GM19463 (cell line): Measurements from ENCODE around the gene LTBP2.

Source experiments
- ATAC-seq: cut with Tn5 transposase; IDR thresholded peaks from one replicate; pipeline ENCODE4 v1.9.1; 2021; ENCODE audit warnings: mild to moderate bottlenecking, moderate library complexity; ENCODE audit not compliant: unreplicated experiment

LTBP2 gene

DNA sequence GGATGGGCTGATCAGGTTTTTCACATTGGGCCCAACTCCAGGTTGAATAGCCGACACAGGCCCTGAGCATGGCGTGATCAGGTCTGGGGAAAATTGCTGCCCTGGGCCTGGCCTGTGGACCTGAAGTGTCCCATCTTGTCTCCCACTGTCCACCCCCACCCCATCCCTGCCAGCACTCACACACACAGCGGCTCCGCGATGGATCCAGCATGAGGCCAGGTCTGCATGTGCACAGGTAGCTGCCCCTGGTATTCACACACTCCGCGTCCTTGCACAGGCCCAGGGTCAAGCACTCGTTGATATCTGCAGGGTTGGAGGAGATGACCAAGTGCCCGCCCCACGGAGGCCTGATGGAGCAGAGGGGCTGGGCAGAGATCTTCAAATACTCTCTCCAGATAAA lies 79.8 kb downstream of the LTBP2 start:
- ATAC-seq: no peak

DNA sequence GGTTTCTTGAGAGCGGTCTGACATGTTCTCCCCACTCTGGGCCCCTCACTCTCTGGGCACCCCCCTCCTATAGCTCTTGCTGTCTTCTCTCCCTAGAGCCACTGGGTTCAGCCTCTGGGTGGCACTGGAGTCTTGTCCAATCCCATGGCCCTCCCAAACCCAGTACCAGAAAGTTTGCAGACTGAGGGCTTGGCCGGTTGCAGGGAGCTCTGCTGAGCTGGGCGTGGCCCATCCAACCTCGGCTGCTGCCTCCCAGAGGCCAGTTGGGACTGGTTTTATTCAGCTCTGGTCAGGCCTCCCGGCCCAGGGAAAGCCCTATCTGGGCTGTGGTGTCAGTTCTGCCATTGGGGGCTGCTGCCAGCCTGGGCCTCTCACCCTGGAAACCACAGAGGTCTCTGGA lies 80.6 kb downstream of the LTBP2 start:
- no peak for ATAC-seq

DNA sequence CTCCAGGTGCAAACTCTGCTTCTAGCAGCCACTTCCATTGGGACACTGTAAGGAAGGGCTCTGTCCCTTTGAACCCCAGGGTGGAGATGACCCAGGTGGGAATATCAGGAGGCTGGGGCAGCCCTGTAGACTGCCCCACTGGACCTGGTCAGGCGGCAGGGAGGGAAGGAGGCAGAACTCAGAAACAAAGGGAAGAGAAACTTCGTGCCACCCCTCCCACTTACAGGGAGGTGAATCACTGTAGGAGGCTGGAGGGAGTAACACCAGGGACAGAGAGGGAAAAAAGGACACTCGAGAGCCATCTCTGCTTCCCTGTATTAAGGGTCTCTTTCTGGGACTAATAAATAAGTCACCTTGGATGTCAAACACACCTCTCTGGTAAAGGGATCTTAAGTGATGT lies 81.0 kb downstream of the LTBP2 start:
- no peak for ATAC-seq

DNA sequence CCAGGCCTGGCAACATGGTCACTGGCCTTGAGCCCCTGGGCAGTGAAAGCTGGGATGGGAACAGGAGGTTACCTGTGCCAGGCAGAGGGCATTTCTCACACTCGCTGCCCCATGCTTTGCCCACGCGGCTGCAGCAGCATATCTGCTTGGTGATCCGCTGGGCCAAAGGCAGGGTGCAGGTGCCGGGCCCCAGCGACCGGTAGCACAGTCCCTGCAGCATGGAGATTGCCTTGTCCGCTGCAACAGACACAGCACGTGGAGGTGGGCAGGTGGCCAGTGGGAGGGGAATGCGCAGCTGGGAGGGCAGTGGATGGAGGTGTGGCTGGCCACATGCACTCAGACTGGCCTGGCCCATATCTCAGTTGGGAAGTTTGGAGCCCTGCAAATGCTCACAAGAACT lies 83.2 kb downstream of the LTBP2 start:
- ATAC-seq: no peak

DNA sequence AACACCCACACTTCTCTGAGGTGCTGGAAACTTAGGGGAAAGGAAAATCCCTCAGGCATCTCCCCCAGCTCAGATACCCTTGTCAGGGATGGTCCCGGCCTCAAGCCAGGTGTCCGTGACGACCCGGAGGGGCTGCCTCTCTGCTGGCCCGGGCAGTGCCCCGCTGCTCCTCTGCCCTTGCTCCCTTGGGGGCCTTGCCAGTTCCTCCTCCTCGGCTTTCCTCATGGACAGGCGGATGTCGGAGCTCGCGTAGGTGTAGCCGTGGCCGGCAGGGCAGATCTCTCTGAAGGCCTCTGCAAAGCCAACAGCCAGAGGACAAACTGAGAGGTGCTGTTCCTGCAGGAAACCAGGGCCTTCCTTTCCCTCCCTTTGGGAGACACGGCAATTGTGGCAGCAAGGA lies 83.6 kb downstream of the LTBP2 start:
- no peak for ATAC-seq

DNA sequence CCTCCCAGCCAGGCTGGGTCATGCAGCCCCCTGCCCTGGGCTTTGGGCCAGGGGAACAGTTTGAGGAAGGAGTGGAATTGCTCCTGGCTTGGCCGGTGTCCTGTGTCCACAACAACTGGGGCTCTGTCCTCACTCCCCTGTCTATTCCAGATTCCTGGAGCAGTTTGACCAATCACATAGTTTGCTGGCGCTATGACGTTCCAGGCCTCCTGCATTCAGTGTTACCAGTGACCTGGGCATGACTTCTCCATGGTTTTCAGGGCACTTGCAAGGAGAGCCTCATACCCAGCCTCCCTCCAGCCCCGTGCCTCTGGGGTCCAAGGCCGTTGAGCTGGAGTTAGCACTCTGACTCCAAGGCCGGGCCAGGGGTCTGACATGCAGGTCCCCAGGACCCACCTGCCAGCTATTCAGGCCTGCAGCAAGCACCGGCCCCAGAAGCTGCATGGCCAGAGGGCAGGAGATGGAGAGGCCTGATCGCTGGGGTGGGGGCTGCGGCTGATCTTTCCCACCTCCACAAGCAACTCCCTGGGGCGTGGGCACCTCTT lies 84.2 kb downstream of the LTBP2 start:
- ATAC-seq: no peak

DNA sequence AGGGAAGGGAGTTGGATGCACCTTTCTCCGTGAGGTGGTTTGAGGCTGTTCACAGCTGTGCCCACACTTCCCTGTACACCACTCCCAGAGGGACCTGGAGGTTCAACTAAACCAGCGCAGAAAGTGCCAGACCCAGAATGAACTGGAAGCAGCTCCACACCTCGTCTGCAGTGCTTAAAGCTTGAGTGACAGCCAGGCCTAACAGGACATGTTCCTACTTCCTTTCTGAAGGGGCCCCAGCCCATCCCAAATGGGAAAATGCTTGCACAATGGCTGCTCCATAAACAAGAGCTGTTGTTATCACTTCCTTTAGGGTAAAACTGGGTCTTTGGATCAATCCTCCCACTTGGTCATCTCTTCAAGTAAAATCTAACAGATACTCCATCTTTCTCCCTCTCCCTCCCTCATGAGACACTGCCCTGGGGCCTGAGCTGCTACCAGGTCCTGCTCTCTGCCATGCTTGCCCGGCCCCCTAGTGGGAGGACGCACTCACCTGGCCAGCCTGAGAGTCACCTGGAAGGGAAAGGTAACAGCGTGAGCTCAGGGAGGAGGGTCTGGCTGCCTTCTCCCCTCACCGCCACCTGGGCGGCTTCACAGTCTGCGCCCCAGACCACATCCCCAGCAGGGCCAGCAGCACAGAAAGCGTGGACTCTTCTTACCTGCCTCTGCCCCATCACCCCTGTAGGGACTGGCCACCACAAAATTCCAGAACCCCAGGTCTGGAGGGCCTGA lies 85.0 kb downstream of the LTBP2 start:
- no peak for ATAC-seq

DNA sequence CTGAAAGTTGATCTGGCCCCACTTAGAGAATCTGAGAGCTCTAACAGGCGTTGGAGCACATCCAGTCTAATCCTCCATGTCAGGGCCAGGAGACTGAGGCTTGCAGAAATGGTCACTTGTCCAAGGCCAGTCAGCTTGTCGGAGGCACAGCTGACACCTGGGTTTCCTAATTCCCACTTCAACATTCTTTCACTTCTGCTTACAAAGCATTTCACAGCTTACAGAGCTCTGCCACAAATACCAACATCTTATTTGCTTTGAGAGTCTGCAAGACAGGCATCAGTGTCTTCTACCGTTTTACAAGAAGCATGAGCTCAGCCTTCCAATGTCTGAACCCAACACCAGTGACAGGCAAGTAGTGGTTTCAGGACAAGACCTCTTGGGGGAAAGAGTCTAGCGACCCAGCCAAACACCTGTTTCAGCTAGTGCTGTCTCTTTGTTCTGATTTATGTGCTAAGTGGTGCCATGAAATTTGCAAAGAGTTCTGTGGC lies 86.6 kb downstream of the LTBP2 start:
- ATAC-seq: no peak

DNA sequence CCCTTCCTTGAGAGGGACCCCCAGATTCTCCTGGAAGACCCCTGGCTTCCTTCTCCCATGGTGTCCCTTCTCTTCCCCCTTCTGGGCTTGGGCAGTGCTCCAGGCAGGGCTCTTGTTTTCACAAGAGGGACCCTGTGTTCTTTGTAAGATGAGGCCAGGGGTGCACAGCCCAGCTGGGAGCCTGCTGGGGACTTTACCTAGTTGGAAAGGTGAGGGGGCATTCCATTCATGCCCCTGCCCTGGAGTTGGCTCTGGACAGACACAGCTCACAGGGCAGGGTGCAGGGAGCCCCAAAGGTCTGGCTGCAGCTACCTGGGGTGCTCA lies 87.3 kb downstream of the LTBP2 start:
- no peak for ATAC-seq

DNA sequence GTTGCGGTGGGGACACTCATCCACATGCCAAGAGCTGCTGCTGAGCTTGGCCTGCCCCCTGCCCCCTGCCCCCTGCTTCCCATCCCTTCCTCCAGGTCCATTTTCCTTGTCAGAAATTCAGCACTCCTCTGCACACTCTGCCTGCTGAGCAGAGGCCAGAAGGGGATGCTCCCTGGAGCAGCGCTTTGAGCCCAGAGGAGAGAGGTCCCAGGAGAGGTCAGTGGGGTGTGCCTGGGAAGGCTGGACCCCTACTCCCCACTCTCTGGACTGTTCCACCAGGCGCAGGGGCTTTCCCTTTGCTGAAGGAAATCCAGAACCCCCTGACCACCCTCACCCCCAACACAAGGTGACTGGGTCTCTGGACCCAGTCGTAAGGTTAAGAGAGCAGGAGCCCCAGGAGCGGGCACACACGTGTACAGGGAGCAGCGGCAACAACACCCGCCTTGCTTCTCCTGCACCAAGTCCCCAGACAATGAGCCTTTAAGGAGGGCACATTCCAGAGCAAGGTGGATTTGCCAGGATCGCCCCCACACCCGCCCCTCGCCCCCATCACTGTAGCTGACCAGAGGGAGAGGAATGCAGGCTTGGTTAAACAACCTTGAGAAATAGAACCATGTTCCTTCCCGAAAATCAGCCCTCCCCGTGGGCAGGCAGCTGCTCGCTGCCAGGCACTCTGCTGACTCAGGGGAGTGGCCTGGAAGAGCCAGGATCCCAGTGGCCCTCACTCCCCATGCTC lies 87.8 kb downstream of the LTBP2 start:
- ATAC-seq: no peak

DNA sequence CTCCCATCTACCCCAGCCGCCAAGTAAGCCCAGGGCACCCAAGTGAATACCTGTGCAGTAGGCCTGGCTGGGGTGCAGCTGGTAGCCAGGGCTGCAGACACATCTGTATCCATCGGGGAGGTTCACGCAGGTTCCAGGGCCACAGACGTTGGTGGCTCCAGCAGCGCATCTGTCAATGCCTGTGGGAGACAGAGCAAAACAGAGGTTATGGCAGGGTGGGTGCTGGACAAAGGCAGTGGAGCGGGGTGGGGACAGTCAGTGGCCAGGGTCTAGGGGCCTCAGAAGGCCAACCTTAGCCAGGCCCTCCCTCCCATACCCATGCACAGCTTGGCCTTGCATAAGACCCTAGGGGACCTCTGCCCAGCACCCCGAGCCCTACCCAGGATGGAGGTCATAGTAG lies 89.3 kb downstream of the LTBP2 start:
- no peak for ATAC-seq

DNA sequence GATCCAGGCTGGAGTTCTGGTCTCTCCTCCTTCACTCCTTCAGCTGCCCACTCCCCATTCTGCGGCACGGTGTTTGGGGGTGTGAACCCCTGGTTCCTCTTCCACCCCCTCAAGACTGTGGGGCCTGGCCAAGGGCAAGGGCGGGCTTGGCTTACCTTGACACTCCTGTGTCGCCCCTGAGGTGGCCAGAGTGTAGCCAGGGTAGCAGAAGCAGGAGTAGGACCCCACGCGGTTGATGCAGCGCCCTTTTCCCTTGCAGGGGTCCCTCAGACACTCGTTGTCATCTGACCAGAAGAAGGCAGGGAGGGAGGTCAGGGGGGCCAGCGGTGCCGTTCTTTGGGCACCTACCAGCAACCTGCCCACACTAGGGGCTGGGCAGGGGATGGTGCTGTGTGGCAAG lies 90.3 kb downstream of the LTBP2 start:
- no peak for ATAC-seq

DNA sequence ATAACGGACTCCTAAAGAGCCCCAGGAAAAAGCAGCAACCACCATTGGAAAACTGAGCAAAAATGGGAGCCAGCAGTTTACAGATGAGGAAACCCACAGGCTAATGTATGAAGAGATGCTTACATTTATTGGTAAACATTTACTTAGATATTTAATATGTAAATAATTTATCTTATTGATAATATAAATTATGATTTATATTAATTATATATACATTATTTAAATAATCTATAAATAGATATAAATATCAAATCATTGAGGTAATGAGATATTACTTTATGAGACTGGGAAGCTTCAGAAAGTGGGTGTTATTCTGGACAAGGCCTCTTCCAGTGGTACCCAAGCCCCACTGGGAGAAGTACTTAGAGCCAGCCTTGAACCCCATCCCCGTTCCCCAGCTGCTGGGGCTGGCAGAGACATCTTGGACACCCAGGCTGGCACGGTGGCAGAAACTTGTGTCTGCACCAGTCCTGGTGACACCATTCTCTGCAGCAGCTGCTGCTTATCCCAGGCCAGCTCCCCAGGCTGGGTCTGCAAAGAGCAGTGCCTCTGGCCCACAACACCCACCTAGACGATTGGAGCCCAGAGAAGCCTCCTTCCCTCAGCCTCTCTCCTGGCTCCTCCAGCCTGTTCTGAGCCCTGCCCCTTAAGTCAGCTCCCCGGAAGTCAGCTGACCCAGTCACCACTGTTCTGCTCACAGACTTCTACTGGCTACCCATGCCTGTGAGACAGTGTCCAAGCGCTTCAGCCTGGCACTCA lies 92.5 kb downstream of the LTBP2 start:
- ATAC-seq: no peak

DNA sequence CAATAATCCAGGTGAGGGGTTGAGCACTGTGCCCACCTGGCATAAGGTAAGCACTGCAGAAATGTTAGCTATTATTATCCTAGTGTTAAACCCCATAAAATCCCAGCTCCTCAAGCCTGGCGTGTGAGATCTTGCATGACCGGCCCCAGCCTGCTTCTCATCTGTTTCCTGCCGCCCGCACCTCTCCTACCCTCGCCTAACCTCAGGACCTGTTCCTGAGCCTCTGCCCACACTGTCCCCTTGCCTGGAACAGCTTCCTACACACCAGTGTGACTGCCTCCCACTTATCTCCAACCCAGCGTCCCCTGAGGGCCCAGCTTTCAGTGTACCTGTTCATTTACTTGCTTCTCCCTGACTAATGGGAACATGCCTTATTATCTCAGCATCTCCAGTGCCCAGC lies 93.8 kb downstream of the LTBP2 start:
- no peak for ATAC-seq

DNA sequence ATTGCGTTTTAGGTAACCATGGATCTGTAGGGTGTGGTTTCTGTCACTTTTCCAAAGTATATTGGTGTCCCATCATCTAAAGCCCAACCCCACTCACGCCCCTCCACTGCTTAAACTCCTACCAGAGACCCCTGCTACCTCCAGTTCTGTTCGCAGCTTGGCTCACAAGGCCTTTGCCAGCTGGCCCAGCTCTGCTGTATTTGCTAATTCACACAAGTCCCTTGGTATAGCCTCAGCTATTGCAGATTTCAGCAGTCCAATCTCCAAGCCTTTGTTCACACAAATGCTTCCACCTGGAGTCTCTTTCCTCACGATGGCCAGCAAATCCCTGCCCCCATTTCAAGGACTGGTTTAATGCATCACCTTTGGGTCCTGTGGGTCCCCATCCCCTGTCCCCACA lies 94.3 kb downstream of the LTBP2 start:
- ATAC-seq: no peak

DNA sequence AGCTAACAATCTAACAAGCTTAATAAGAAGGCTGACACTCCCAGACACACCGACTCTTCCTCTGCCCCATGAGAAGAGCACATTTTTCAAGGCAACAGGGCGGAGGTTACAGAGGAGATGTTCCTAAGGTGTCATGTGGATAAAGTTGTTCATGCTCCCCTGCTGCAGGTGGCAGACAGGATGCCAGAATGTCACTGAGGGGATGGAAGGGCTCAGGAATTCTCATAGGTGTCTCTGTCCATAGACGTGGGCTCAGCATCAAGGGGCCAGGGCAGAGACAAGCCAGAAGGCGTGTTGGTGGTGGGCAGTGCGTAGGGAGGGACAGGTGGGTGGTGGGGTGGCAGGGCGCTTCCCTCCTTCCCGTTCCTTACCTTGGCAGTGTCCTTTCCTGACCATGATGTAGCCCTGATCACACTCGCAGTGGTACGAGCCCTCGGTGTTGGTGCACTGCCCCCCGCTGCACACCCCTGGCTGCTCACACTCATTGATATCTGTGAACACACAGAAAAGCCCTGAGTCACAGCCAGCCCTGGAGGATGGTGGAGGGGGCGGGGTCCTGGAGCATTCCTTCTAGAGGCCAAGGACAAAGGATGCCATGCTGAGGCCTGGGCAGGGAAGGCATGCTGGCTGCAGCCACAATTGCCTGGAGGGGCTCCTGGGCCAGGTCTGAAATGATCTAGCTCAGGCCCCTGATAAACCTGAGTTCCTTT lies 95.4 kb downstream of the LTBP2 start:
- ATAC-seq: no peak

DNA sequence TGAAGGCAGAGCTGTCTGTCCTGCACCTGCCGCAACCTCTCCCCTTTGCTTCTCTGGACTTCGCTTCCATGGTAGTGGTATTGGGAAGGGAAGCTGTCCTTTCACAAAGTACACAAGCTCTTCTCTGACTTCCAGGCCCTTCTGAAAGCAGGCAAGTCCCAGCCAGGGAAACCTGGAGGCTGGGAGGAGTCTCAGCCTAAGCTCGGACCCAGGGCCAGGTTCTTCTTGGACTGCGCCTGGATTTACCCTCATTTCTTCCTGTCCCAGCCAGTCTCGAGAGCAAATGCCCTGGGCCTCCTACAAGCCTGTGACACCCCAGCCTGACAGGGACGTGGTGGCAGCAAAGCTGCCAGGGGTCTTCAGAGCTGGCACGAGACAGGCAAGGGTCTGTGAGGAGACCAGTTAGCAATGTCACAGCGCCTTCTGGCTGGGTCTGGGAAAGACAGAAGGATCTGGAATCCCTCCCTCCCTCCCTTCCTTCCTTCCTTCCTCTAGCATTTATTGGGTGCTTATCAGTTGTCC lies 96.1 kb downstream of the LTBP2 start:
- ATAC-seq: no peak

DNA sequence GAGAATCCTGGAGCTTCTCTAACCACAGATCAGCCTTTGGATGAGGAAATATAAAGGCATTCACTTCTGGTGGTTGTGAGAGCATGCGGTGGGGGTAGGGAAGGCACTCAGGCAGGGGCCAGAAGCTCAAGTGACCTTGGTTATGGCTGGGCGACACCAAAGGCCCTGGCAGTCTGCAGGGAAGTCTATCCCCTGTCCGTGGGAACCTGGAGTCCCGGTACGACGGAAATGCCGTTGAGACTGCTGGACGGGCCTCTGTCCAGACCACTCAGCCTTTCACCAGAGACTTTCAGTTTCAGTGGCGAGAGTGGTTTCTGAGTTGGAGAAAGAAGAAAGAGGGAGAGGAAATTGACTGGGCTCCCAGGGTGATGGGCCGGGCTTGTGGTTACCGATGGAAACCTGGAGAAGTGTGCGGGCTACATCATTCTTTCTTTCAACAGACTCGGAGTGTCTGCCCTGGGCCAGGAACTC lies 97.5 kb downstream of the LTBP2 start:
- ATAC-seq: peak; percentile 48

DNA sequence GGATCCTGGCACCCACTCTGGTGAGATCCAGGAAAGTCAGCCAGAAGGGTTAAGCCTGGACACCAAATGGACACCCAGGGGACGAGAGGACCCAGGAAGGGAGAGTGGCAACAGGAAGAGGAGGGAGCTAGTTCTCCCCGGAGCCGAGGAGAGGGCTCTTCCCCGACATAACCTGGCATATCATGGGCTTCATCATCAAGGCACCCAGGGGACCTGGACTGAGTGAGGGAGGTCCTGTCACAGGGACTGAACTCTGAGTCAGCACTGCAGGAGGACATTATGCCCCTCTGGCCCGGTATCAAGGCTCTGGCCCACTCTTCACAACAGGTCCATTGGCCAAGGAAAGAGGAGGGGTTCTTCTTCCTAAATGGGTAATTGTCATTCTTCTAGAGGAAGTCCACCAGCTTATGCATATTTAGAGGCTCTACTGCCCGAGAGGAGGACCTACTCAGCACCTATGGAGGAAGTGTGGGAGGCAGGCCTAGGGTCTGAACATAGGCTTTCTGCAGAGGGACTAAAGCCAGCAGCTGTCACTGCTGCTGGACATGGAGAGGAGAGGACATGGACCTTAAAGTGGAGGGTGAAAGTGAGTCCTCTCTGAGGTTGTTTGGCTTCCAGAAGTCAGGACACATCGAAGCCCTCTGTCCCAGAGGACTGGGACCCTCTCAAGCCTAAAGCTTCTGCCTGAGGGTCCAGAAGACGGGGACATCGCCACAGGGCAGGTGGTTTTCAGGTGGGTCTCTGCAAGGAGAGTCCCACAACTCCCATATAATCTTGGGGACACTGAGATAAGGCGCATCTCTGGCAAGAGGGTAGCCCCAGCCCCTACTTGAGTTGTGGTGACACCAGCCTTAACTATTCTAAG lies 99.8 kb downstream of the LTBP2 start:
- no peak for ATAC-seq

DNA sequence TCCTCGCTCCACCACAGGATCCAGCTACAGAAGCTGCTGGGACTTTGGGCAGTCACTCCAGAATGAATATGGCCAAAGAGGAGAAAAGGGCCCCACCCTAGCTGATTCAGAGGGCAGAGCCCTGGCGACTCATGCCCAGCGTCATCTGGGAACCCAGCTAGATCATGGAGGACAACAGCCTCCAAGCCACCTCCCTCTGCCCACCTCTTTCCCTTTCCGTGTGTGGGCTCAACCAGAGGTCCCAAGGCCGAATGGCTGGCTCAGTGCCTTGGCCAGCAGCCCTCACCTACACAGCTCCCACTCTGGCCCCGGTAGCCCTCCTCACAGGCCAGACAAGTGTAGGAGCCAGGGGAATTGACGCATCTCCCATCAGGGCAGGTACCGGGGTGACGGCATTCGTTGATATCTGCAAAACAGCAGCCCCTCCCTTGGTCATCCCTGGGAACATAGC lies 101.1 kb downstream of the LTBP2 start:
- no peak for ATAC-seq
